COLO829 (cell line): ENCODE measurements around the gene ELK3.

Experiments
- DNase-seq: peaks from one replicate; pipeline ENCODE4 v3.0.0; 2012; ENCODE audit warnings: low spot score

The ELK3 gene

DNA sequence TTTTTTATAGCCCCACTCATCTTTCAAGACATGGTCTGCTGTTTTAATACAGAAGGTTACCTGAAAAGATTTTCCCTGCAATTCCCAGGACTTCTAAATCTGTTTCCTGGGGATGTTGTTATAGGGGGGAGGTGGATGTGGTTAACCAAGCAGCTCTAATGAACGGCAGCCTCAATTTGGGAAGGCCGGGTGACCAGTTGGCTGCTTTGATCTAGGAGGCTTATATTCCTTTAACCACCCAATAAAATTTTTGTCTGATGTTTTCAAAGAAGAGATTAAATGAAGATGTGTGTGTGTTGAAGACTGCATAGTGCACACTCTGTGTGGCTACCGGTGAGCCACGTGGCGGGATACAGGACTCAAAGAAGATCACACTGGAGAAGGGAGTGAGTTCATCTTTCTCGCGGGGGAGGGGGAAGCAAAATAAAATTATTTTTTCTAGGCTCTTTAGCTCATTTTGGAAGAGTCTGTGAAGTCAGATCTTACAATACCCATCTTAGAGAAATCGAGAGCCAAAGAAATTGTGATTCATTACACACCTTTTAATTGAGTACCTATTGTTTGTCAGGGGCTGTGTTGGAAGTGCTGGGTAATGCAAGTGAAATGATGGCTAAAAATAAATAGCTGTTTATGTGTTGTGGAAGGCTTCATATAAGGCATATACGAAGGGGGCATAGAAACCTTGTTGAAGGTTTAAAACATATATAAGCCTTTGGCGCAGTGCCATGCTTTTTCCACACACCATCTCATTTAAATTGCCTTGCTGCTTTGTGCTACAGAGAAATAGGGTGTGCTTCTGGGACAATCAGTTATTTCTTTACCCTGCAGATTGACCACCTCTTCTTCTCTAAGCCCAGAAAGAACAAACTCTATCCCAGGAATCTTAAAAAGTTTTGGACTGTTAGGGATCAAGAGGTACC, 18.5 kb downstream of the ELK3 start:
- DNase-seq, result no peak

- DNase-seq, result no peak
Measured at GRCh38 chr12:96213869-96214268, 19.7 kb downstream of the ELK3 start.

DNA sequence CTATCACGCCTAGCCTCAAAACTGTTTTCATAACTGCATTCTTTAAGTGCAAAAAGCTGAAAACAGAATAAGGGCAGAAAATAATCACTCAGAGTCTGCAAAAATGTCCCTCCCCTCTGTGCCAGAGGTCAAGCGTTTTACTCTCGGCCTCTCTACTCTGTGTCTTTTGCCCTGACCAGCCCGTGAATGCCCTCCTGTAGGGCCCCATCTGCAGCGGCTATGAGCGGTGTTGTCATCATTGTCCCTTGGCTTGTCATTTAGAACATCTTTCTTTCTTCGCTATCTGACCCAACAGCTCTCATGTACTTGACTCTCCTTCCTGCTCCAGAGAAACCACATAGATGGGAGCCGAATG, 21.7 kb downstream of the ELK3 start:
- no peak for DNase-seq

GRCh38 chr12:96218989-96219678, 25.0 kb downstream of the ELK3 start:
- DNase-seq, result no peak

DNA sequence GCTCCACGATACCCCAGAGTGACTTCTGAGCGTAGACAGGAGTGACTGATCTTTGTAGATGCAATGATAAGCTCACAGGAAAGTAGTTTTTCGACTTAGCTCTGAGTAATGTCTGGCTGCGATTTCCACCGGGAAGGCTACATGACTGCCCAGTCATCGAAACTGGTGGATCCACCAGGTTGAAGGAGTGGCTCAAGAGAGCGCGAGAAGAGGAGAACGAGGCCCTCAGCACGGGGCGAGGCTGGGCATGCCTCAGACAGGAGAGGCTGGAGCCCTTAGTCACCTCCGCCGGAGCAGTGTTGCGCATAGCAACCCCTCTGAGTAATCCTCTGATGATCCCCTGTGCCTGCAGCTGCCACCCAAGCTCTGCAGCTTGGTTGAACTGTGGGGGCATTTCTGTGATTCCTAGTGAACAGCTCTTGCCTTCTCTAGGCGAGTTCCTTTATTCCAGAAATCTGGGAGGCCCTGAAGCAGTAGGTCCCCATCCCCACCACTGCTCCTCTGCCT, 25.6 kb downstream of the ELK3 start:
- DNase-seq, result no peak

DNA sequence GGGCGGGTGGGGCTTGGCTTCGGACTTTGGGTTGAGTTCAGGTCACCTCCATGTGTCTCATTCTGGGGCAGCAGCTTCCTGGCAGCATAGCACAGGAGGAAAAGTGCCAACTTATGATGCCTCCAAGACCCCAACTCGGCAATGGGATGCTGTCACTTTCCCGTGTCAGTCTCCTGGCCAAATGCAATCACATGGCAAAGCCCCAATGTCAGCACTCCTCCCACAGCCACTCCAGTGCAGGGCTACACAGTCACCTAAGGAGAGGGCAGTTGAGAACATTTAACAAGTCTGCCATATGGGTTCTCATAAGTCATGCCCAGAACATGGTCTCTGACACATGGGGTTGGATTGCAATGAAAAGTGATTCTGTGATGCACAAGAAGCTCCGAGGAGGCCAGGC, 26.7 kb downstream of the ELK3 start:
- DNase-seq, result no peak

GRCh38 chr12:96221391-96221790, 27.2 kb downstream of the ELK3 start:
- no peak for DNase-seq

GRCh38 chr12:96223411-96224218, 29.4 kb downstream of the ELK3 start:
- DNase-seq, result no peak

GRCh38 chr12:96224219-96224615, 30.0 kb downstream of the ELK3 start:
- DNase-seq, result no peak

- no peak for DNase-seq
Measured at GRCh38 chr12:96225044-96225855, 31.1 kb downstream of the ELK3 start.

DNA sequence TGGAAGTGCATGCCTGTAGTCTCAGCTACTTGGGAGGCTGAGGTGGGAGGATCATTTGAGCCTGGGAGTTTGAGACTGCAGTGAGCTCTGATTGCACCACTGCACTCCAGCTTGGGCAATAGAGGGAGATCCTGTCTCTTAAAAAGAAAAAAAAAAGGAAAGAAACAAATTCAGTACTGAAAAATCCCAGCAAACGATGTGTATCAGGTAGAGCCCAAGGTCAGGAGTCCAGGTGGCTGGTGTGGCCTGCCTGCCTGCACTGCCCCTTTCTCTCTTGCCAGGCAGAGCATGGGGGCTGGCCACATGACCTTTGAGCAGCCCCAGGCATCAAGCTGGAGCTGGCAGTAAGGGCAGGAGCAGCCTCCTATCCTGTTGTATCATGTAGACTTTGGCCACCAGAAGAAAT, 31.8 kb downstream of the ELK3 start:
- no peak for DNase-seq

DNA sequence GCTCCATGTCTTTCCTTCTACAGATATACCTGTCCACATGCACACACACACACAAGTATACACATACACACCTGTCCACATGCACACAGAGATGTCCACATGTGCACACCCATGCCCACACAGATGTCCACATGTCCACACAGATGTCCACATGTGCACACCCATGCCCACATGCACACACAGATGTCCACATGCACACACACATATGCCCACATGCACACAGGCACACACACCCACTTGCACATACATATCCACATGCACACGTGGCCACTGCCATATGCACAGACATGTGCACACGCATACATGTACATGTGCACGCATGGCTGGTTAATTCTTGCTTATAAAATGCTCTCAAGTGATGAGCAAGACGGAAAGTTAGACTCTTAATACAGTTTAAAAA, 32.2 kb downstream of the ELK3 start:
- no peak for DNase-seq

GRCh38 chr12:96226801-96227348, 32.7 kb downstream of the ELK3 start:
- no peak for DNase-seq

DNA sequence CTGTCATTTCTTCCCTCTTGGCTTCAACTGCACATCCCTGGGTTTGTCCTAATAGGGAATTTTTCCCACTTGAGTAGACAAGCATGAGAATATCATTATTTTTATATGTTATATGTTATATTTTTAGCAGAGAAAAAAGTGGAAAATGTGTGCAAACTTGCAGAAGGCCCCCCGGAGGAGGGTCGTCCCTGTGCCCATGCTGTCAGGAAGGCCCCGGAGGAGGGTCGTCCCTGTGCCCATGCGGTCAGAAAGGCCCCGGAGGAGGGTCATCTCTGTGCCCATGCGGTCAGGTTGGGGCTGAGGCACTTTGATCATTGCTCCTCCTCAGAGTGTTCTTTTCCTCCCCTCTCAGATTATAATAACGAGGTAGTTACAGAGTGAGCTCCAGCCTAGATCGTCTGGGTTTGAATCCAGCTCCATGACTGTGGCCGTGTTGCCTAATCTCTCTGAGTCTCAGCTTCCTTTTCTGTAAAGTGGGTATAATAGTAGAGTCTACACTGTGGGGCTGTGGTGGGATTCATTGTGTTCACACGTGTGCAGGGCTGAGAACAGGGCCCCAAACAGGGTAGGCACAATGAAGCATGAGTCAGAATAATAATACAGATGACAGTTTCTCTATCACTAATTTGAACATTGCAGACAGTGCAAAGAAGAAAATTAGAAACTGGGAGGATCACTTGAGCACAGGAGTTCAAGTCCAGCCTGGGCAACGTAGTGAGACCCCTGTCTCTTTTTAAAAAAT, 33.4 kb downstream of the ELK3 start:
- no peak for DNase-seq

DNA sequence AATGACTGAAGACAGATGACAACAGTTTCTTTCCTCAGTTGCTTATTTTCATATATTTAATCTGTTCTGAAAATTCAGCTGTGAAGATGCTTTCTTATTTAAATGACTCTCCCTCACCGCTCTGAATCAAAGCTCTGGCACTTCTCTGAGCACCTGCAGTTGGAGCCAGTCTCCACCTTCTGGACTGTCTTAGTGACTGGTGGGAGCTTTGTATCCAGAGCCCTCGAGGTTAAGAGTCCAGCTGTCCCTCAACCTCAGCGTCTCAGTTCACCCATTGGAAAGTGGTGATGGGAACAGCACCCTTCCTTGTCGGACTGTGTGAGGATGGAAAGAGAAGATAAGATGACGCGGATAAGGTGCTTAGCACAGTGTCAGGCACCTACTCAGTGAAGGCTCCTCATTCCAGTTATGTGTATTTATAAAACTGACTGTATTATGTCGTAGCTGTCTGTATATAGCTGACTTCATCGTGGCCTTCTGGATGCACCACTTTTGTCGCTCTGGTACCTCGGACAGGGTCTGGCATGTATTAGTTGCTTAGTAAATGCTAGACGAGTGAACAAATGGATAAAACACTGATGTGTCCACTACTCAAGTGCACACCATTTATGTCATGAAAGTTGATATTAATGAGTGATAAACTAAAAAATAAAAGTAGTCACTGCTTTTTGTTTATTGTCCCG, 34.5 kb downstream of the ELK3 start:
- no peak for DNase-seq

GRCh38 chr12:96230646-96231045, 36.5 kb downstream of the ELK3 start:
- DNase-seq, result no peak

DNA sequence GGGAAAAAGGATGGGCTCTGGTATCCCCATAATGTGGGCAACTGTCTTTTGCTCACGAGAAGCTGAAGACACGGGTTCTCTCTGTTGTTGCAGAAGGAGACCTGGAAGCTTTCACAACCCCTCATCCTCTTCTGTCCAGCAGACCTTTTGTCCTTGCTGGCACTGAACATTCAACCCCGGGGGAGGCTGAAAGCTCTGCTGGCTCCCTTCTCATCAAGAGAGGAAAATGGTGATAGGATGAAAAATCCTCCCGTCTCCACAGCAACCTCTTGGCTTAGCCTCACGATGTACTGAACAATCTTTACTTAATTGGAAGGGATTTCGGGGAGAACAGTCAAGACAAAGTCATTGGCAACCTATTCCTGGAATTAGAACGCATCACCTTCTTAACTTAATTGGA, 39.0 kb downstream of the ELK3 start:
- DNase-seq, result no peak

- no peak for DNase-seq
Measured at GRCh38 chr12:96233939-96234461, 39.8 kb downstream of the ELK3 start.

DNA sequence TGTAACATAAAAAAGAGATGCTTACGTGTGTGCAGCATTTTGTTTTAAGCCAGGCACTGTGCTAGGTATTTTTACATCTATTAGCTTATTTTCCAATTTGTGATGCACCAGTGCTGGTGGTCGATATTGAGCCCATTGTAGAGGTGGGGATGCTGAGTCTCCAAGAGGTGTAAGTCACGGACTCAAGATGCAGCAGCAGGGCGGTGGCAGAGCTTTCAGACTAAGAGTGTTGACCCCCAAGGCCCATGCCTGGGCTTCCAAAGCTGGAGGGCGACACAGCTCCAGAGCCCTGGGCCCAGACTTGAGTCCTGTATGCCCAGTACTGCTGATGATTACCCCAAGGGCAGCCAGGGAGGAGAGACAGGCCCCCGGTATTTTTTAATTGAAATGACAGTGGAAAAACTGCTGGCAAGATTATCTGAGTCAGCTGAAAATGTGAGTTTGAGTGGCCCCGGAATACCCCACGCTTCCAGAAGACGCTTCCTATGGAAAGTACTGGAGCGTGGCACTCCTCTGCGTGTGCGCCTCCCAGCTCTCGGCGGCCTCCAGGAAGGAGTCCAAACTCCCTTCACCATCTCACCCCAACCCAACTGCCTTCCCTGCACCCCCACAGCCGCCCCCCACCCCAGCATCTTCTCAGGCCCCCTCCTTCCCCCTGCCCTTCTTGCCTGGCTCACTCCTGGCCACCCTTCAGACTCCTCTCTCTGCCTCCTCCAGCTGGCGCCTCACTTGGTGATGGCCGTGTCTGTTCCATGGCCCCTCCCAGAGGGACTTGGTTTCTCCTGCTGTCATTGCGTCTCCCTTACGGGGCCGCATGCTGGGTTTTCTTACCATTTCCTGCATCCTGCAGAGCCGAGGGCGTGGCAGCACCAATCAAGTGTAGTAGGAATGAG, 40.7 kb downstream of the ELK3 start:
- no peak for DNase-seq
